Sigmoid colon (tissue), 4 donors: ENCODE results near the gene TFB2M.

Experiments
- EP300 ChIP-seq, 4 donors: sonication (generic); formaldehyde crosslinking; IDR thresholded peaks; one replicate each; pipeline ENCODE4 v1.6.1; 2017; ENCODE audit warnings: antibody characterized with exemption in 4 of 4
- TF ChIP-seq, protein P1 (sequence below), 4 experiments: fragments of 450-650 bp in 3 of 4; fragments of 200-600 bp in 1 of 4; IDR thresholded peaks; one replicate each; pipeline ENCODE4 v1.5.1; 2016 to 2019; ENCODE audit warnings: antibody characterized with exemption in 4 of 4, mild to moderate bottlenecking in 3 of 4, moderate library complexity in 2 of 4

DNA sequence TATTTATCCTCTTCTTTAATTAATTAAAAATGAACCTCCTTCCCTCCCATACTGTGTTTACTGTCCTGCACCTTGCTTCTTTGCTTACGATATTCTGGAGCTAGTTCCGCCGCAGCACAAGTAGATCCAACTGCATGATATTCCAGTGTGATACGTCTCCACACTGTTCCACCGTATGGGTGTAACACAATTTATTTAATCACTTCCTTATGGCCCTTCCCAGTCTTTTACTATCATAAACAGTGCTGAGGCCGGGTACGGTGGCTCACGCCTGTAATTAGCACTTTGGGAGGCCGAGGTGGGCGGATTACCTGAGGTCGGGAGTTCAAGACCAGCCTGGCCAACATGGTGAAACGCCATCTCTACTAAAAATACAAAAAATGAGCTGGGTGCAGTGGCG, 25.9 kb upstream of the TFB2M start:
- no peak for TF ChIP-seq EP300 (IDR thresholded peaks at IDR 0.05)
- TF ChIP-seq, protein P1, sequence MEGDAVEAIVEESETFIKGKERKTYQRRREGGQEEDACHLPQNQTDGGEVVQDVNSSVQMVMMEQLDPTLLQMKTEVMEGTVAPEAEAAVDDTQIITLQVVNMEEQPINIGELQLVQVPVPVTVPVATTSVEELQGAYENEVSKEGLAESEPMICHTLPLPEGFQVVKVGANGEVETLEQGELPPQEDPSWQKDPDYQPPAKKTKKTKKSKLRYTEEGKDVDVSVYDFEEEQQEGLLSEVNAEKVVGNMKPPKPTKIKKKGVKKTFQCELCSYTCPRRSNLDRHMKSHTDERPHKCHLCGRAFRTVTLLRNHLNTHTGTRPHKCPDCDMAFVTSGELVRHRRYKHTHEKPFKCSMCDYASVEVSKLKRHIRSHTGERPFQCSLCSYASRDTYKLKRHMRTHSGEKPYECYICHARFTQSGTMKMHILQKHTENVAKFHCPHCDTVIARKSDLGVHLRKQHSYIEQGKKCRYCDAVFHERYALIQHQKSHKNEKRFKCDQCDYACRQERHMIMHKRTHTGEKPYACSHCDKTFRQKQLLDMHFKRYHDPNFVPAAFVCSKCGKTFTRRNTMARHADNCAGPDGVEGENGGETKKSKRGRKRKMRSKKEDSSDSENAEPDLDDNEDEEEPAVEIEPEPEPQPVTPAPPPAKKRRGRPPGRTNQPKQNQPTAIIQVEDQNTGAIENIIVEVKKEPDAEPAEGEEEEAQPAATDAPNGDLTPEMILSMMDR (IDR thresholded peaks at IDR 0.05): no peak
